Liver (tissue), 9 donors: ENCODE measurements around the gene DCTN1. TPM values are rescaled to one million over a fixed set of nuclear protein-coding genes. Genes with fewer than 3 reads are reported as not detected.
A peak's percentile ranks its signal among the peaks of the same experiment; 100 is the strongest.

Experiments used
- DNase-seq: peaks from one replicate; pipeline ENCODE4 v3.0.0-alpha.2; 2017; ENCODE audit warnings: low spot score
- H3K27ac ChIP-seq, 2 donors: one replicate each; pipeline ENCODE4 v1.7.0; 2013; ENCODE audit warnings: inconsistent platforms in 2 of 2, low read length in 2 of 2, control low read depth in 1 of 2, low read depth in 1 of 2, mild to moderate bottlenecking in 1 of 2
- H3K27me3 ChIP-seq, 4 donors: one replicate each; pipeline versions ENCODE4 v1.6.1 to v1.7.0; 2013; ENCODE audit warnings: low read length in 3 of 4, inconsistent platforms in 1 of 4, mild to moderate bottlenecking in 1 of 4, moderate library complexity in 1 of 4; ENCODE audit not compliant: control insufficient read depth in 4 of 4, insufficient read depth in 4 of 4
- H3K36me3 ChIP-seq, 4 donors: one replicate each; pipeline versions ENCODE4 v1.6.1 to v1.7.0; 2013; ENCODE audit warnings: low read length in 3 of 4, mild to moderate bottlenecking in 3 of 4, low read depth in 1 of 4, moderate library complexity in 1 of 4; ENCODE audit not compliant: control insufficient read depth in 4 of 4, insufficient read depth in 3 of 4
- H3K4me1 ChIP-seq, 4 donors: one replicate each; pipeline versions ENCODE4 v1.6.1 to v1.7.0; 2013; ENCODE audit warnings: low read length in 3 of 4, mild to moderate bottlenecking in 3 of 4, moderate library complexity in 1 of 4; ENCODE audit not compliant: control insufficient read depth in 4 of 4, insufficient read depth in 4 of 4
- H3K4me3 ChIP-seq, 3 donors: one replicate each; pipeline versions ENCODE4 v1.6.1 to v1.7.0; 2013; ENCODE audit warnings: low read length in 3 of 3, control low read depth in 1 of 3, low read depth in 1 of 3, mild to moderate bottlenecking in 1 of 3
- H3K9ac ChIP-seq, 2 donors: one replicate each; pipeline ENCODE4 v1.7.0; 2013; ENCODE audit warnings: low read length in 2 of 2, mild to moderate bottlenecking in 2 of 2, moderate library complexity in 2 of 2, control low read depth in 1 of 2, low read depth in 1 of 2
- H3K9me3 ChIP-seq, 4 donors: one replicate each; pipeline versions ENCODE4 v1.6.1 to v1.7.0; 2013; ENCODE audit warnings: low read length in 3 of 4; ENCODE audit not compliant: control insufficient read depth in 4 of 4
- ATF3 ChIP-seq: IDR thresholded peaks from 2 replicates; pipeline ENCODE4 v1.6.1; 2016; ENCODE audit warnings: antibody characterized with exemption
- CTCF ChIP-seq: fragments of 150-350 bp; IDR thresholded peaks from 2 replicates; pipeline ENCODE4 v1.5.1; 2017; ENCODE audit warnings: improper control_type of control experiment, low read depth, low read length; ENCODE audit not compliant: missing input control
- EGR1 ChIP-seq, 2 donors: IDR thresholded peaks; 2 replicates each; pipeline ENCODE4 v1.6.1; 2016 to 2018; ENCODE audit warnings: antibody characterized with exemption in 2 of 2, low read depth in 2 of 2
- FOXA2 ChIP-seq: IDR thresholded peaks from 2 replicates; pipeline ENCODE4 v1.6.1; 2016; ENCODE audit warnings: antibody characterized with exemption
- GABPA ChIP-seq, 2 donors: IDR thresholded peaks in 1 of 2; conservative IDR thresholded peaks in 1 of 2; 2 replicates each; pipeline ENCODE4 v1.6.1; 2016; ENCODE audit warnings: antibody characterized with exemption in 2 of 2, mild to moderate bottlenecking in 1 of 2, moderate library complexity in 1 of 2
- HNF4A ChIP-seq, 2 donors: conservative IDR thresholded peaks; 2 replicates each; pipeline ENCODE4 v1.6.1; 2016; ENCODE audit warnings: antibody characterized with exemption in 2 of 2, mild to moderate bottlenecking in 2 of 2
- JUND ChIP-seq, 2 donors: IDR thresholded peaks; 2 replicates each; pipeline ENCODE4 v1.6.1; 2016; ENCODE audit warnings: antibody characterized with exemption in 2 of 2
- NR2F2 ChIP-seq: IDR thresholded peaks from 2 replicates; pipeline ENCODE4 v1.6.1; 2016; ENCODE audit warnings: antibody characterized with exemption
- RAD21 ChIP-seq, 2 donors: IDR thresholded peaks; 2 replicates each; pipeline ENCODE4 v1.6.1; 2016; ENCODE audit warnings: antibody characterized with exemption in 2 of 2, mild to moderate bottlenecking in 2 of 2
- REST ChIP-seq: IDR thresholded peaks from 2 replicates; pipeline ENCODE4 v1.6.1; 2016; ENCODE audit warnings: antibody characterized with exemption, mild to moderate bottlenecking
- RXRA ChIP-seq, 2 donors: IDR thresholded peaks; 2 replicates each; pipeline ENCODE4 v1.6.1; 2017 to 2018; ENCODE audit warnings: antibody characterized with exemption in 2 of 2, mild to moderate bottlenecking in 1 of 2
- SP1 ChIP-seq: IDR thresholded peaks from 2 replicates; pipeline ENCODE4 v1.6.1; 2018; ENCODE audit warnings: antibody characterized with exemption, mild to moderate bottlenecking
- TAF1 ChIP-seq: conservative IDR thresholded peaks from 2 replicates; pipeline ENCODE4 v1.6.1; 2016; ENCODE audit warnings: antibody characterized with exemption, mild to moderate bottlenecking
- YY1 ChIP-seq: IDR thresholded peaks from 2 replicates; pipeline ENCODE4 v1.6.1; 2016; ENCODE audit warnings: antibody characterized with exemption, mild to moderate bottlenecking
- ZBTB33 ChIP-seq: IDR thresholded peaks from 2 replicates; pipeline ENCODE4 v1.6.1; 2016; ENCODE audit warnings: antibody characterized with exemption
- WGBS: extraction: QIAGEN DNeasy Blood & Tissue Kit; methylation state at CpG from one replicate; pipeline ENCODE4 v1.1.7; 2013; 5-methylcytosine and 5-hydroxymethylcytosine counted together
- polyA plus RNA-seq, 2 donors: library from polyadenylated mRNA; stranded (reverse) in 1 of 2; unstranded in 1 of 2; fragments of 200-250 nt in 1 of 2; fragments of >200 nt in 1 of 2; fragmentation: Nextera tagmentation in 1 of 2; extraction: Ambion mirVana in 1 of 2; gene quantifications; one replicate each; pipeline versions ENCODE4 v1.2.1 to v1.2.3, GENCODE V29; 2013 to 2015
- total RNA-seq, 2 donors: library from RNA; depleted of rRNA; stranded (reverse); fragments of >200 nt; gene quantifications; one replicate each; pipeline ENCODE4 v1.2.3, GENCODE V29; 2014
- donor health status: healthy.
- donor health status: healthy.
- donor health status: healthy.
- donor health status: healthy.
- donor health status: healthy.

DCTN1 gene
- 10 to 100 TPM; 34.8 to 40.9 TPM for total RNA-seq
- polyA plus RNA-seq, result 10 to 100 TPM; 29.7 to 32.1 TPM

GRCh38 chr2:74379851-74380789 is at the start of gene DCTN1:
TSS of gene DCTN1 (minus strand) at chr2:74380311. CDS start at chr2:74380037, 274 bp downstream.
- H3K36me3 ChIP-seq, result peaks cover 0 to 16% (median 9%) of the 10 kb centered on the region in 4 donors
- no peak within 1 kb of the TSS for H3K9ac ChIP-seq
- H3K27ac ChIP-seq, result no peak within 1 kb of the TSS
- no peak within 1 kb of the TSS for H3K4me3 ChIP-seq
- no peaks in the 10 kb centered on the region for H3K9me3 ChIP-seq
- H3K4me1 ChIP-seq, result peaks cover 3 to 24% (median 10%) of the 10 kb centered on the region in 4 donors
- no peak for TF ChIP-seq ATF3
- no peak for TF ChIP-seq RXRA (IDR thresholded peaks at IDR 0.05)
- no peak for TF ChIP-seq HNF4A (conservative IDR thresholded peaks at IDR 0.05)
- TF ChIP-seq FOXA2, result no peak
- TF ChIP-seq ZBTB33, result no peak
- no peak for TF ChIP-seq REST
- no peaks in the 10 kb centered on the region for H3K27me3 ChIP-seq
- WGBS, result 63% methylated on average over 14 of the region's 14 CpGs
- DNase-seq, result no peak

- Histone ChIP-seq H3K36me3 (peaks cover 10 to 53% (median 37%) of the 10 kb centered on the region in 4 donors), H3K4me3 (no peak overlapping the region), H3K9ac (no peak overlapping the region), H3K27me3 (no peaks in the 10 kb centered on the region), H3K9me3 (no peaks in the 10 kb centered on the region), H3K27ac (peak overlapping the region; percentile 21 to 80), H3K4me1 (peaks cover 9 to 42% (median 40%) of the 10 kb centered on the region in 4 donors)
- TF ChIP-seq JUND (IDR thresholded peaks at IDR 0.05), result no peak
- 93% methylated on average over 5 of the region's 5 CpGs for WGBS
- no peak for DNase-seq
These were observed 48.6 kb upstream of the DCTN1 start for GRCh38 chr2:74428675-74429074.

- TF ChIP-seq EGR1 (IDR thresholded peaks at IDR 0.05; ENCODE audit: low read depth in 2 of 2), result no peak
- no peak for TF ChIP-seq FOXA2
- TF ChIP-seq GABPA (IDR thresholded peaks at IDR 0.05 in 1 of 2, conservative IDR thresholded peaks at IDR 0.05 in 1 of 2), result no peak
- no peak for TF ChIP-seq NR2F2
- no peak for TF ChIP-seq JUND (IDR thresholded peaks at IDR 0.05)
- no peak for TF ChIP-seq TAF1
- TF ChIP-seq SP1, result no peak
- no peak for TF ChIP-seq CTCF
- no peak for TF ChIP-seq HNF4A (conservative IDR thresholded peaks at IDR 0.05)
- TF ChIP-seq ZBTB33, result no peak
- TF ChIP-seq YY1, result no peak
- no peak for TF ChIP-seq RAD21 (IDR thresholded peaks at IDR 0.05)
- no peak for TF ChIP-seq ATF3
- Histone ChIP-seq H3K4me1 (peaks cover 7 to 40% (median 39%) of the 10 kb centered on the region in 4 donors), H3K27ac (no peak overlapping the region), H3K4me3 (no peak overlapping the region), H3K27me3 (no peaks in the 10 kb centered on the region), H3K9me3 (no peaks in the 10 kb centered on the region), H3K36me3 (peaks cover 10 to 52% (median 37%) of the 10 kb centered on the region in 4 donors), H3K9ac (no peak overlapping the region)
- DNase-seq, result no peak
- 92% methylated on average over 3 of the region's 3 CpGs for WGBS
These were observed 47.4 kb upstream of the DCTN1 start for GRCh38 chr2:74427551-74427950.
